ENCODE measurements around the gene SCAMP5.

The SCAMP5 gene

DNA sequence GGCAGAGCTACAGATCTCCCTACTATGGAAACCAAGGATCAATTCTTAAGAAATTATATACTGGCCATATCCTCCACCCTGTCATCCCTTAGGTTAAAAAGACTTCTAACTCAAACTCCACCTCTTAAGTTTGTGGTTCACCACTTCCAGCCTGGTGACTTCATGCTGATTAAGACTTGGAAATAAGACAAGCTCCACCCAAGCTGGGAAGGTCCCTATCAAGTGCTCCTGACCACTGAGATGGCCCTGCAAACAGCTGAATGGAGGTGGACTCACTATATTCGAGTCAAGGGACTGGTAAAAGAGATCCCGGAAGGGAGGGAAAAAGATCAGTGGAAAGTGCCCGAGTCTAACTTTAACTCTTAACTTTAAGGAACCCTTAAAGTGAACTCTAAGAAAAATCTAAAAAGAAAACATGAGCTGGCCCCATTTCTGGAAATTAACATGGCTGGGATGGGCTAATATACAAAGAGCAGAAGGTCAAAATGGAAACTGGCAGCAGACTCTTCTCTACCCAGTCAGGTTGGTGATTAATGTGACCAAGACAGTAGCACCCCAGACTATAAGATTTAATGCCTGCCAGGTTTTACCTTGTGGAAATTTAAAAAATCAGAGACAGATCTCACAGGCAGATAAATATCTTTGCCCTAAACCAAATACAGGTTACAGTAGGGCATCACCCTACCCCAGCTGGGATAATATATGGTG is 71.9 kb downstream of the SCAMP5 start:
- peaks cover 0 to 5% of the 10 kb centered on the region in 2 donors for H3K9me3 ChIP-seq (ENCODE audit: control insufficient read depth in 2 of 2, low read length in 2 of 2)
- H3K27ac ChIP-seq (ENCODE audit: low read length): no peak overlapping the region
- H3K27me3 ChIP-seq (ENCODE audit: control insufficient read depth in 1 of 2, insufficient read depth in 2 of 2, low read length in 2 of 2): no peaks in the 10 kb centered on the region
- H3K4me3 ChIP-seq (ENCODE audit: low read length in 2 of 2): no peak overlapping the region
- no peaks in the 10 kb centered on the region for H3K36me3 ChIP-seq (ENCODE audit: control insufficient read depth in 2 of 2, insufficient read depth in 2 of 2, low read length in 2 of 2)
- no peaks in the 10 kb centered on the region for H3K4me1 ChIP-seq (ENCODE audit: control insufficient read depth, insufficient read depth, low read length)
- H3K9ac ChIP-seq (ENCODE audit: low read length in 2 of 2): no peak overlapping the region

DNA sequence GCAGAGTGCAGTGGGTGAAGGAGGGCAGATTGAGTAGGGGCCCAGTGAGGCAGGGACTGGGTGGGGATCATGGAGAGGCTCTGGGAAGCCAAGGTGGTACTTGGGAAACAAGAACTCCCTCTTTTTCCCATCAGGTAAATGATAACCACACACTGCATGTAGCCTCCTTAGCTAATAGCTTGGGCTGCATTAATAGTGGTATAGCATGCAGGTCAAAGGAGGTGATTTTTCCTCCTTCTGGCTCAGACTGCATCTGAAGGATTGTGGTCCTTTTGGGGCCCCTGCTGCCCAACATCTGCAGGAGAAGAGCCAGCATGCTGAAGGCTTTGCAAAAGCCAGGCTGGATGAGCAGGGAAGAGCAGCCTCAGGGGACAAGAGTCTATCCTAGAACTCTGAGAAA is 73.4 kb downstream of the SCAMP5 start:
- no peak overlapping the region for H3K9ac ChIP-seq (ENCODE audit: low read length in 2 of 2)
- no peaks in the 10 kb centered on the region for H3K27me3 ChIP-seq (ENCODE audit: control insufficient read depth in 1 of 2, insufficient read depth in 2 of 2, low read length in 2 of 2)
- no peak overlapping the region for H3K4me3 ChIP-seq (ENCODE audit: low read length in 2 of 2)
- H3K27ac ChIP-seq (ENCODE audit: low read length): no peak overlapping the region
- H3K4me1 ChIP-seq (ENCODE audit: control insufficient read depth, insufficient read depth, low read length): no peaks in the 10 kb centered on the region
- no peaks in the 10 kb centered on the region for H3K36me3 ChIP-seq (ENCODE audit: control insufficient read depth in 2 of 2, insufficient read depth in 2 of 2, low read length in 2 of 2)
- peaks cover 0 to 5% of the 10 kb centered on the region in 2 donors for H3K9me3 ChIP-seq (ENCODE audit: control insufficient read depth in 2 of 2, low read length in 2 of 2)

DNA sequence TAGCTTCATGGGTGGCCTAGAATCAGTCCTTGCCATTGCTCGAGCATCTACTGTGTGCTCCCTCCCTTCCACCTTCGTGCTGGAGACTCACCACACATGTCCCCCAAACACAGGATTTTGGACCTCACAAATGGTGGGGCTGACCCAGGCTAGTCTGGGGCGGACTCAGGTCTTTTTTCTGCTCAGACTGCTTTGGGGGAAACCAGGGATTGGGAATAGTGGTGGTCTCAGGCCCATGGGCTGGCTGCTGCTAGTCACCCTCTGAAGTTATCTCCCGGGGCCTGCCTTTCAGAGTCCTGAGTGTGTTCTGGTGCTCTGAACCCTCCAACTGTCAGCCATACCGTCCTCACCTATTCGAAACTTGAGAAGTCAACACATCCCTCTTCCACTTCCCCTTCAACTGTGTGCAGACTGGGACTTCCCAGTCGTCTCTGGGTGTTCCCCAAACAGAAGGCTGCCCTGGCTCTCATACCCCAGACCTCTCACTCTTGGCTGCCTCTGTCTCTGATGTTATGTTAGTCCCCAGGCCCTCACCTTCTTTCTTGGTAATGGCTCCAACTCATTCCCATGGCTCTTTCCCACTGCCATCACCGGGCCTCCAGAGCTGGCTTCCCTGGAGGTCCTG is 74.0 kb downstream of the SCAMP5 start:
- no peak overlapping the region for H3K27ac ChIP-seq (ENCODE audit: low read length)
- H3K4me3 ChIP-seq (ENCODE audit: low read length in 2 of 2): no peak overlapping the region
- no peak overlapping the region for H3K9ac ChIP-seq (ENCODE audit: low read length in 2 of 2)
- no peaks in the 10 kb centered on the region for H3K27me3 ChIP-seq (ENCODE audit: control insufficient read depth in 1 of 2, insufficient read depth in 2 of 2, low read length in 2 of 2)
- no peaks in the 10 kb centered on the region for H3K4me1 ChIP-seq (ENCODE audit: control insufficient read depth, insufficient read depth, low read length)
- H3K36me3 ChIP-seq (ENCODE audit: control insufficient read depth in 2 of 2, insufficient read depth in 2 of 2, low read length in 2 of 2): no peaks in the 10 kb centered on the region
- H3K9me3 ChIP-seq (ENCODE audit: control insufficient read depth in 2 of 2, low read length in 2 of 2): peaks cover 0 to 5% of the 10 kb centered on the region in 2 donors

DNA sequence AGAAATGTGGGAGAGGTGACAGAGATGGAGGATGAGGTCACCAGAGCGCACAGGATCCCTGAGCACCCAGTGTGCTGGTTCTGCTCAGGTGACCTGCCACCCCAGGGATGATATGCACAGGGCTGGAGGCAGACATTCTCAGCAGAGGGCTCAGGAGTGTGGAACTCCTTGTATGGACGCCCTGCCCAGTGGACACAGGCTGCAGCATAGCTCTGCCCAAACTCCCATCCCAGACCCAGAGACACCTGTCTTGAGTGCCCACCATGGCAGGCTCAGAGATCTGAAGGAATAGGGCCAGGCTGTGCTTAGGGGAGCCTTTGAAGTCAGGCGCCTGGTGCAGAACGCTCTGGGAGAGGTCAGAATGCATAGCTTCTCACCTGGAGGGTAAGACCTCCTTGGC is 75.3 kb downstream of the SCAMP5 start:
- no peak overlapping the region for H3K27ac ChIP-seq (ENCODE audit: low read length)
- H3K9ac ChIP-seq (ENCODE audit: low read length in 2 of 2): no peak overlapping the region
- no peaks in the 10 kb centered on the region for H3K4me1 ChIP-seq (ENCODE audit: control insufficient read depth, insufficient read depth, low read length)
- H3K9me3 ChIP-seq (ENCODE audit: control insufficient read depth in 2 of 2, low read length in 2 of 2): peaks cover 0 to 5% of the 10 kb centered on the region in 2 donors
- no peak overlapping the region for H3K4me3 ChIP-seq (ENCODE audit: low read length in 2 of 2)
- H3K27me3 ChIP-seq (ENCODE audit: control insufficient read depth in 1 of 2, insufficient read depth in 2 of 2, low read length in 2 of 2): no peaks in the 10 kb centered on the region
- no peaks in the 10 kb centered on the region for H3K36me3 ChIP-seq (ENCODE audit: control insufficient read depth in 2 of 2, insufficient read depth in 2 of 2, low read length in 2 of 2)
